Astrocyte (in vitro differentiated cells and primary cell): ENCODE data around the gene ABCC8. TPM values are rescaled to one million over a fixed set of nuclear protein-coding genes. Genes with fewer than 3 reads are reported as not detected.

Experiments used
- DNase-seq: peaks from one replicate; pipeline ENCODE4 v3.0.0-alpha.2; 2010; ENCODE audit warnings: low read depth
- FAIRE-seq: peaks from 2 replicates; lab custom pipeline; 2011; peaks lifted over from hg19 to GRCh38; lab: Jason Lieb, UNC
- H2AFZ ChIP-seq: 2 replicates; pipeline ENCODE4 v1.6.0; 2012; ENCODE audit warnings: low read depth, low read length, inconsistent platforms
- H3K27ac ChIP-seq: 2 replicates; pipeline ENCODE4 v1.5.1; 2011; ENCODE audit warnings: low read depth, low read length, inconsistent platforms
- H3K27me3 ChIP-seq: 2 replicates; pipeline ENCODE4 v1.6.0; 2011; ENCODE audit warnings: low read length, inconsistent platforms; ENCODE audit not compliant: insufficient read depth
- H3K36me3 ChIP-seq: 2 replicates; pipeline ENCODE4 v1.5.1; 2011; ENCODE audit warnings: low read length, inconsistent platforms; ENCODE audit not compliant: insufficient read depth
- H3K4me1 ChIP-seq: 2 replicates; pipeline ENCODE4 v1.5.1; 2011; ENCODE audit warnings: low read length, inconsistent platforms; ENCODE audit not compliant: insufficient read depth
- H3K4me2 ChIP-seq: 2 replicates; pipeline ENCODE4 v1.6.0; 2012; ENCODE audit warnings: low read length, inconsistent platforms
- H3K4me3 ChIP-seq: 2 replicates; pipeline ENCODE4 v1.5.1; 2011; ENCODE audit warnings: low read depth, mild to moderate bottlenecking, low read length, inconsistent platforms; ENCODE audit not compliant: insufficient read depth
- H3K79me2 ChIP-seq: 2 replicates; pipeline ENCODE4 v1.6.0; 2012; ENCODE audit warnings: mild to moderate bottlenecking, low read length, inconsistent platforms; ENCODE audit not compliant: insufficient read depth
- H3K9ac ChIP-seq: 2 replicates; pipeline ENCODE4 v1.6.0; 2012; ENCODE audit warnings: mild to moderate bottlenecking, low read length, inconsistent platforms
- H3K9me3 ChIP-seq: 2 replicates; pipeline ENCODE4 v1.5.1; 2012; ENCODE audit warnings: low read depth, mild to moderate bottlenecking, low read length, inconsistent platforms; ENCODE audit not compliant: insufficient read depth
- H4K20me1 ChIP-seq: 2 replicates; pipeline ENCODE4 v1.6.0; 2012; ENCODE audit warnings: low read length, inconsistent platforms; ENCODE audit not compliant: insufficient read depth
- H3K27ac Mint-ChIP-seq: one replicate; pipeline ENCODE4 v1.8.0; 2021; ENCODE audit warnings: mild to moderate bottlenecking, mixed read lengths; ENCODE audit not compliant: unreplicated experiment
- H3K27me3 Mint-ChIP-seq: one replicate; pipeline ENCODE4 v1.8.0; 2021; ENCODE audit warnings: low read depth, mixed read lengths; ENCODE audit not compliant: unreplicated experiment
- H3K36me3 Mint-ChIP-seq: one replicate; pipeline ENCODE4 v1.8.0; 2021; ENCODE audit warnings: low read depth, mixed read lengths; ENCODE audit not compliant: unreplicated experiment
- H3K4me1 Mint-ChIP-seq: one replicate; pipeline ENCODE4 v1.8.0; 2021; ENCODE audit warnings: low read depth, mixed read lengths; ENCODE audit not compliant: unreplicated experiment
- H3K4me3 Mint-ChIP-seq: one replicate; pipeline ENCODE4 v1.8.0; 2021; ENCODE audit warnings: mild to moderate bottlenecking, moderate library complexity, mixed read lengths; ENCODE audit not compliant: unreplicated experiment
- H3K9me3 Mint-ChIP-seq: one replicate; pipeline ENCODE4 v1.8.0; 2021; ENCODE audit warnings: mild to moderate bottlenecking, mixed read lengths; ENCODE audit not compliant: unreplicated experiment
- EZH2 ChIP-seq: IDR thresholded peaks from 2 replicates; pipeline ENCODE4 v1.6.1; 2012; ENCODE audit warnings: mild to moderate bottlenecking, low read length, inconsistent platforms; ENCODE audit not compliant: insufficient read depth
- total RNA-seq: library from RNA; stranded (reverse); gene quantifications from 2 replicates; pipeline ENCODE4 v1.2.1, GENCODE V29; 2021
- TF ChIP-seq, protein P1 (sequence below): IDR thresholded peaks from 2 replicates; pipeline ENCODE4 v1.5.1; 2011; ENCODE audit warnings: low read depth, mild to moderate bottlenecking, inconsistent platforms, low read length, moderate library complexity; ENCODE audit not compliant: insufficient read depth

ABCC8 gene
- total RNA-seq, 1 donor from 2014 or later, result not detected

DNA sequence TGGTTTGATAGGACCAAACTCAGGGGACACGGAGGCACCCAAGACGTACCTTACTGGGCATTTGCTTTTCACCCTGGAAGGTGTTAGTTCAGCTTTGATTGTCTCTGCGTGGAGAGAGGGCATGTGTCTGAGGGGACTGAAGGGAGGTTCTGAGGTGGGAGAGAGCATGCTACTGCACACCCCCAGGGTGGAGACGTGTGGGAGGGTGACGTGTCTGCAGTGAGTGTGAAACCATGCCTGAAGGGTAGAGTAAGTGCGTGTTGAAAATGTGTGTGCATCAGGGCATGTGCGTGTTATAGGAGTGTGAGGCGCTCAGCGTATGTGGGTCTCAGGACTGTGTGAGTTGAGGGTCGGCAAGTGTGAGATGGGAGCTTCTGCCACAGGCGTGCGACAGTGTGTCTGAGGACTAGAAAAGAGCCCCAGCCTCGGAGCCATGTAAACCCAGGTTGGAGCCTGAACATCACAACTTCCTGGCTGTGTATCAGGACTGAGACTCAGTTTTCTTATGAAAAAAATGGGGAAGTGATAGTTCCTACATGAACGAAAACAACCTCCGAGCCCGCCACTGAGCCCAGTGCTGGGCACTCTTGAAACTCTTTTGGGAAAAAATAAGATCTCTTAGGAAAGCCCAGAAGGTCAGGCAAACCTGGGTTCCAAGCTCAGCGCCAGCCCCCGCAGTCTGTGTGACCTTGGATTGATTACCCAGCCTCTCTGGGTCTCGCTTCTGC lies 76.4 kb downstream of the ABCC8 start:
- H3K9ac ChIP-seq, result no peak overlapping the region
- no peaks in the 10 kb centered on the region for H3K9me3 Mint-ChIP-seq
- no peaks in the 10 kb centered on the region for H3K9me3 ChIP-seq
- no peaks in the 10 kb centered on the region for H3K79me2 ChIP-seq
- H3K4me3 Mint-ChIP-seq, result no peak overlapping the region
- H3K4me3 ChIP-seq, result no peak overlapping the region
- no peak for DNase-seq
- H3K27ac ChIP-seq, result no peak overlapping the region
- FAIRE-seq, result no peak
- no peaks in the 10 kb centered on the region for H3K36me3 Mint-ChIP-seq
- H3K27ac Mint-ChIP-seq, result no peak overlapping the region
- no peaks in the 10 kb centered on the region for H3K4me1 Mint-ChIP-seq
- no peak overlapping the region for H2AFZ ChIP-seq
- no peaks in the 10 kb centered on the region for H3K4me1 ChIP-seq
- no peaks in the 10 kb centered on the region for H3K36me3 ChIP-seq
- H3K4me2 ChIP-seq, result no peak overlapping the region
- no peaks in the 10 kb centered on the region for H4K20me1 ChIP-seq
- H3K27me3 ChIP-seq, result peaks cover 2% of the 10 kb centered on the region
- peaks cover 53% of the 10 kb centered on the region for H3K27me3 Mint-ChIP-seq
- no peak for TF ChIP-seq EZH2
- TF ChIP-seq, protein P1, sequence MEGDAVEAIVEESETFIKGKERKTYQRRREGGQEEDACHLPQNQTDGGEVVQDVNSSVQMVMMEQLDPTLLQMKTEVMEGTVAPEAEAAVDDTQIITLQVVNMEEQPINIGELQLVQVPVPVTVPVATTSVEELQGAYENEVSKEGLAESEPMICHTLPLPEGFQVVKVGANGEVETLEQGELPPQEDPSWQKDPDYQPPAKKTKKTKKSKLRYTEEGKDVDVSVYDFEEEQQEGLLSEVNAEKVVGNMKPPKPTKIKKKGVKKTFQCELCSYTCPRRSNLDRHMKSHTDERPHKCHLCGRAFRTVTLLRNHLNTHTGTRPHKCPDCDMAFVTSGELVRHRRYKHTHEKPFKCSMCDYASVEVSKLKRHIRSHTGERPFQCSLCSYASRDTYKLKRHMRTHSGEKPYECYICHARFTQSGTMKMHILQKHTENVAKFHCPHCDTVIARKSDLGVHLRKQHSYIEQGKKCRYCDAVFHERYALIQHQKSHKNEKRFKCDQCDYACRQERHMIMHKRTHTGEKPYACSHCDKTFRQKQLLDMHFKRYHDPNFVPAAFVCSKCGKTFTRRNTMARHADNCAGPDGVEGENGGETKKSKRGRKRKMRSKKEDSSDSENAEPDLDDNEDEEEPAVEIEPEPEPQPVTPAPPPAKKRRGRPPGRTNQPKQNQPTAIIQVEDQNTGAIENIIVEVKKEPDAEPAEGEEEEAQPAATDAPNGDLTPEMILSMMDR, result no peak

DNA sequence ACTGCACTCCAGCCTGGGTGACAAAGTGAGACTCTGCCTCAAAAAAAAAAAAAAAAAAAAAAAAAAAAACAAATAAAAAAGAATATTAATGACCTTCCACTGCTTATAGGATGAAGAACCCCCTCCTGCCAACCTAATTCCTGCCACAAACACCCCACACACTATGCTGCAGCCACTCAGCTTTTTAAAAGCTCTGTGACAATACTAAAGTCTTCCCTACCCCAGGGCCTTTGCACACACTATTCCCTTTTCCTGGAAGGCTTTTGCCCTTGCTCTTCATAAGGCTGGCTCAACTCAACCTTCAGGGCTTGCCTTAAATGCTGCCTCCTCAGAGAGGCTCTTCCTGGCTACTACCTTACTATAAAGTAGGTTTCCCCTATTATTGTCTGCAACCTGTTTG lies 77.4 kb downstream of the ABCC8 start:
- no peaks in the 10 kb centered on the region for H3K4me1 Mint-ChIP-seq
- no peaks in the 10 kb centered on the region for H3K79me2 ChIP-seq
- H3K9me3 Mint-ChIP-seq, result no peaks in the 10 kb centered on the region
- H2AFZ ChIP-seq, result no peak overlapping the region
- no peak overlapping the region for H3K27ac Mint-ChIP-seq
- no peaks in the 10 kb centered on the region for H3K36me3 ChIP-seq
- H3K4me2 ChIP-seq, result no peak overlapping the region
- no peak overlapping the region for H3K9ac ChIP-seq
- no peaks in the 10 kb centered on the region for H4K20me1 ChIP-seq
- DNase-seq (no peak), FAIRE-seq (no peak)
- no peak for TF ChIP-seq EZH2
- TF ChIP-seq, protein P1, result no peak
- H3K9me3 ChIP-seq, result no peaks in the 10 kb centered on the region
- H3K4me1 ChIP-seq, result no peaks in the 10 kb centered on the region
- peaks cover 61% of the 10 kb centered on the region for H3K27me3 Mint-ChIP-seq
- no peak overlapping the region for H3K4me3 ChIP-seq
- no peak overlapping the region for H3K27ac ChIP-seq
- peaks cover 2% of the 10 kb centered on the region for H3K27me3 ChIP-seq
- no peaks in the 10 kb centered on the region for H3K36me3 Mint-ChIP-seq
- H3K4me3 Mint-ChIP-seq, result no peak overlapping the region

DNA sequence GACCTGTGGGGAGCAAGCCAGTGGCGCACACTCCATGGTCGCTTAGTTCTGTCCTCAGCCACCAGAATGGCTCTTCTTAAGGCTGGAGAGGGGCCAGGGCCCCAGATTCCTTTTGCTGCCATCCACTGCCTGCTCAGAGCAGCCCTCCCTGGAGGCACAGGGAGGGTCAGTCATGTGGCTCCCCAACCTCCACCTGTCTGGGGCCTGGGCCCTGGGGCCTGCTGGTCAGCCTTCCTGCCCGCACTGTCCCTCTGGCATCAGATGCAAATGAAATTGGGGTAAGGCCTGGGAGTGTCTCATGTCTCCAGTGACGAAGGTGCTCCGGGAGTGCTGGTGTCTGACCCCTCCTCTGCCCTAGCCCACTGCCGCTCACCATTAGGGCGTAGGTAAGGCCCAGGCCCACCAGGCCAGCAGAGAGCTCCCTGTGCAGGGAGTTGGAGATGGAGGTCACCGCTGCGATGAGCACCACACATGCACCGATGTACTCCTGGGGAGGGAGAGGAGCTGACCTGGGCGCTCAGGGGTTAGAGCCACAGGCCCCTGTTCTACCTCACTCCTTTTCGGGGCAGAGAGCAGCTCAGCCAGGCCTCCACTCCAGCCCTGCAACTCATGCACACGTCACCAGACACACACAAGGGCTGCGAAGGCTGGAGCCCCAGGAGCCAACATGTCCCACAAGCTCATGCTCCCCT lies 79.2 kb downstream of the ABCC8 start:
- no peaks in the 10 kb centered on the region for H4K20me1 ChIP-seq
- no peaks in the 10 kb centered on the region for H3K79me2 ChIP-seq
- DNase-seq, result no peak
- no peak for TF ChIP-seq EZH2
- TF ChIP-seq, protein P1, result no peak
- H3K27me3 ChIP-seq, result peaks cover 2% of the 10 kb centered on the region
- H3K9me3 Mint-ChIP-seq, result no peaks in the 10 kb centered on the region
- H3K27ac Mint-ChIP-seq, result no peak overlapping the region
- H3K4me2 ChIP-seq, result no peak overlapping the region
- FAIRE-seq, result no peak
- H3K36me3 Mint-ChIP-seq, result no peaks in the 10 kb centered on the region
- no peak overlapping the region for H3K4me3 Mint-ChIP-seq
- no peaks in the 10 kb centered on the region for H3K36me3 ChIP-seq
- peaks cover 56% of the 10 kb centered on the region for H3K27me3 Mint-ChIP-seq
- no peak overlapping the region for H3K9ac ChIP-seq
- H2AFZ ChIP-seq, result no peak overlapping the region
- H3K4me1 Mint-ChIP-seq, result no peaks in the 10 kb centered on the region
- no peak overlapping the region for H3K4me3 ChIP-seq
- H3K27ac ChIP-seq, result no peak overlapping the region
- no peaks in the 10 kb centered on the region for H3K9me3 ChIP-seq
- H3K4me1 ChIP-seq, result no peaks in the 10 kb centered on the region
